ENCODE results near the gene NLRP8. TPM values are rescaled to one million over a fixed set of nuclear protein-coding genes. Genes with fewer than 3 reads are reported as not detected.
"Not testable (repeated sequence)": the region's sequence is repeated elsewhere in the genome, so short reads cannot be mapped to it uniquely, and the experiment has no call there.

The NLRP8 gene
- polyA plus RNA-seq, 4 donors, result not detected

GRCh38 chr19:55940306-55940705 lies 7.3 kb upstream of the NLRP8 start:
- no peak for FAIRE-seq
- no peak for DNase-seq
- Histone ChIP-seq H3K4me1 (ENCODE audit: control insufficient read depth in 3 of 3, insufficient read depth in 2 of 3, low read depth in 1 of 3, low read length in 2 of 3) (no peaks in the 10 kb centered on the region), H3K9me3 (ENCODE audit: control insufficient read depth in 2 of 2, insufficient read depth in 1 of 2, low read depth in 1 of 2, low read length in 1 of 2) (peaks cover 2 to 13% of the 10 kb centered on the region in 2 donors), H3K36me3 (ENCODE audit: control insufficient read depth in 3 of 3, insufficient read depth in 2 of 3, low read depth in 1 of 3, low read length in 3 of 3) (no peaks in the 10 kb centered on the region), H3K27me3 (ENCODE audit: control insufficient read depth in 3 of 3, insufficient read depth in 3 of 3, low read length in 3 of 3) (no peaks in the 10 kb centered on the region), H3K4me3 (ENCODE audit: low read depth in 1 of 3, low read length in 3 of 3) (no peak overlapping the region), H3K27ac (ENCODE audit: low read depth in 1 of 3, low read length in 2 of 3) (no peak overlapping the region)
- WGBS, 3 donors, result 89 to 92% (median 90%) methylated on average over 11 of the region's 11 CpGs

GRCh38 chr19:55950566-55950965 lies 2.9 kb downstream of the NLRP8 start:
- not testable (repeated sequence) for DNase-seq; H3K27me3 ChIP-seq (ENCODE audit: control insufficient read depth in 3 of 3, insufficient read depth in 3 of 3, low read length in 3 of 3); H3K36me3 ChIP-seq (ENCODE audit: control insufficient read depth in 3 of 3, insufficient read depth in 2 of 3, low read depth in 1 of 3, low read length in 3 of 3); H3K4me1 ChIP-seq (ENCODE audit: control insufficient read depth in 3 of 3, insufficient read depth in 2 of 3, low read depth in 1 of 3, low read length in 2 of 3); H3K4me3 ChIP-seq (ENCODE audit: low read depth in 1 of 3, low read length in 3 of 3); FAIRE-seq; H3K27ac ChIP-seq (ENCODE audit: low read depth in 1 of 3, low read length in 2 of 3)
- 89 to 93% (median 91%) methylated on average over 19 of the region's 19 CpGs for WGBS, 3 donors
- peaks cover 0 to 25% of the 10 kb centered on the region in 2 donors for H3K9me3 ChIP-seq (ENCODE audit: control insufficient read depth in 2 of 2, insufficient read depth in 1 of 2, low read depth in 1 of 2, low read length in 1 of 2)

GRCh38 chr19:55956431-55956830 lies 8.8 kb downstream of the NLRP8 start:
- Histone ChIP-seq H3K27me3 (ENCODE audit: control insufficient read depth in 3 of 3, insufficient read depth in 3 of 3, low read length in 3 of 3) (no peaks in the 10 kb centered on the region), H3K36me3 (ENCODE audit: control insufficient read depth in 3 of 3, insufficient read depth in 2 of 3, low read depth in 1 of 3, low read length in 3 of 3) (no peaks in the 10 kb centered on the region), H3K9me3 (ENCODE audit: control insufficient read depth in 2 of 2, insufficient read depth in 1 of 2, low read depth in 1 of 2, low read length in 1 of 2) (peaks cover 0 to 29% of the 10 kb centered on the region in 2 donors), H3K4me1 (ENCODE audit: control insufficient read depth in 3 of 3, insufficient read depth in 2 of 3, low read depth in 1 of 3, low read length in 2 of 3) (no peaks in the 10 kb centered on the region), H3K27ac (ENCODE audit: low read depth in 1 of 3, low read length in 2 of 3) (no peak overlapping the region), H3K4me3 (ENCODE audit: low read depth in 1 of 3, low read length in 3 of 3) (no peak overlapping the region)
- no peak for FAIRE-seq
- 65 to 87% (median 74%) methylated on average over 7 of the region's 7 CpGs for WGBS, 3 donors
- no peak for DNase-seq

- DNase-seq, result no peak
- Histone ChIP-seq H3K4me1 (ENCODE audit: control insufficient read depth in 3 of 3, insufficient read depth in 2 of 3, low read depth in 1 of 3, low read length in 2 of 3) (no peaks in the 10 kb centered on the region), H3K9me3 (ENCODE audit: control insufficient read depth in 2 of 2, insufficient read depth in 1 of 2, low read depth in 1 of 2, low read length in 1 of 2) (peaks cover 0 to 28% of the 10 kb centered on the region in 2 donors), H3K4me3 (ENCODE audit: low read depth in 1 of 3, low read length in 3 of 3) (no peak overlapping the region), H3K36me3 (ENCODE audit: control insufficient read depth in 3 of 3, insufficient read depth in 2 of 3, low read depth in 1 of 3, low read length in 3 of 3) (no peaks in the 10 kb centered on the region), H3K27ac (ENCODE audit: low read depth in 1 of 3, low read length in 2 of 3) (no peak overlapping the region), H3K27me3 (ENCODE audit: control insufficient read depth in 3 of 3, insufficient read depth in 3 of 3, low read length in 3 of 3) (no peaks in the 10 kb centered on the region)
- WGBS, 3 donors, result 58 to 69% (median 69%) methylated on average over 4 of the region's 4 CpGs
- no peak for FAIRE-seq
Measured at GRCh38 chr19:55958356-55958755, 10.7 kb downstream of the NLRP8 start.

GRCh38 chr19:55959996-55960675 lies 12.5 kb downstream of the NLRP8 start:
- FAIRE-seq (no peak), DNase-seq (no peak)
- Histone ChIP-seq H3K36me3 (ENCODE audit: control insufficient read depth in 3 of 3, insufficient read depth in 2 of 3, low read depth in 1 of 3, low read length in 3 of 3) (no peaks in the 10 kb centered on the region), H3K27ac (ENCODE audit: low read depth in 1 of 3, low read length in 2 of 3) (no peak overlapping the region), H3K27me3 (ENCODE audit: control insufficient read depth in 3 of 3, insufficient read depth in 3 of 3, low read length in 3 of 3) (no peaks in the 10 kb centered on the region), H3K4me3 (ENCODE audit: low read depth in 1 of 3, low read length in 3 of 3) (no peak overlapping the region), H3K4me1 (ENCODE audit: control insufficient read depth in 3 of 3, insufficient read depth in 2 of 3, low read depth in 1 of 3, low read length in 2 of 3) (no peaks in the 10 kb centered on the region), H3K9me3 (ENCODE audit: control insufficient read depth in 2 of 2, insufficient read depth in 1 of 2, low read depth in 1 of 2, low read length in 1 of 2) (peaks cover 0 to 24% of the 10 kb centered on the region in 2 donors)
- 76 to 84% (median 82%) methylated on average over 6 of the region's 6 CpGs for WGBS, 3 donors

GRCh38 chr19:55962186-55962585 lies 14.6 kb downstream of the NLRP8 start:
- FAIRE-seq, result no peak
- WGBS, 3 donors, result 90 to 92% (median 90%) methylated on average over 10 of the region's 10 CpGs

GRCh38 chr19:55973982-55974381 lies 26.4 kb downstream of the NLRP8 start:
- Histone ChIP-seq H3K4me3 (ENCODE audit: low read depth in 1 of 3, low read length in 3 of 3) (no peak overlapping the region), H3K9me3 (ENCODE audit: control insufficient read depth in 2 of 2, insufficient read depth in 1 of 2, low read depth in 1 of 2, low read length in 1 of 2) (peaks cover 0 to 13% of the 10 kb centered on the region in 2 donors), H3K27me3 (ENCODE audit: control insufficient read depth in 3 of 3, insufficient read depth in 3 of 3, low read length in 3 of 3) (no peaks in the 10 kb centered on the region), H3K36me3 (ENCODE audit: control insufficient read depth in 3 of 3, insufficient read depth in 2 of 3, low read depth in 1 of 3, low read length in 3 of 3) (no peaks in the 10 kb centered on the region), H3K27ac (ENCODE audit: low read depth in 1 of 3, low read length in 2 of 3) (no peak overlapping the region), H3K4me1 (ENCODE audit: control insufficient read depth in 3 of 3, insufficient read depth in 2 of 3, low read depth in 1 of 3, low read length in 2 of 3) (no peaks in the 10 kb centered on the region)
- 24 to 40% (median 35%) methylated on average over 3 of the region's 3 CpGs for WGBS, 3 donors
- no peak for DNase-seq
- FAIRE-seq, result no peak

More at GRCh38 chr19:55962186-55962585, 14.6 kb downstream of the NLRP8 start:
- H3K36me3 ChIP-seq (ENCODE audit: control insufficient read depth in 3 of 3, insufficient read depth in 2 of 3, low read depth in 1 of 3, low read length in 3 of 3), result no peaks in the 10 kb centered on the region
- no peaks in the 10 kb centered on the region for H3K27me3 ChIP-seq (ENCODE audit: control insufficient read depth in 3 of 3, insufficient read depth in 3 of 3, low read length in 3 of 3)
- DNase-seq, result no peak
- no peak overlapping the region for H3K27ac ChIP-seq (ENCODE audit: low read depth in 1 of 3, low read length in 2 of 3)
- no peaks in the 10 kb centered on the region for H3K4me1 ChIP-seq (ENCODE audit: control insufficient read depth in 3 of 3, insufficient read depth in 2 of 3, low read depth in 1 of 3, low read length in 2 of 3)
- H3K9me3 ChIP-seq (ENCODE audit: control insufficient read depth in 2 of 2, insufficient read depth in 1 of 2, low read depth in 1 of 2, low read length in 1 of 2), result peaks cover 0 to 14% of the 10 kb centered on the region in 2 donors
- no peak overlapping the region for H3K4me3 ChIP-seq (ENCODE audit: low read depth in 1 of 3, low read length in 3 of 3)

- no peak for FAIRE-seq
- no peaks in the 10 kb centered on the region for H3K27me3 ChIP-seq (ENCODE audit: control insufficient read depth in 3 of 3, insufficient read depth in 3 of 3, low read length in 3 of 3)
- no peak overlapping the region for H3K4me3 ChIP-seq (ENCODE audit: low read depth in 1 of 3, low read length in 3 of 3)
- no peak overlapping the region for H3K27ac ChIP-seq (ENCODE audit: low read depth in 1 of 3, low read length in 2 of 3)
- peaks cover 0 to 11% of the 10 kb centered on the region in 2 donors for H3K9me3 ChIP-seq (ENCODE audit: control insufficient read depth in 2 of 2, insufficient read depth in 1 of 2, low read depth in 1 of 2, low read length in 1 of 2)
- DNase-seq, result no peak
- H3K4me1 ChIP-seq (ENCODE audit: control insufficient read depth in 3 of 3, insufficient read depth in 2 of 3, low read depth in 1 of 3, low read length in 2 of 3), result no peaks in the 10 kb centered on the region
- H3K36me3 ChIP-seq (ENCODE audit: control insufficient read depth in 3 of 3, insufficient read depth in 2 of 3, low read depth in 1 of 3, low read length in 3 of 3), result no peaks in the 10 kb centered on the region
- 68 to 80% (median 76%) methylated on average over 9 of the region's 9 CpGs for WGBS, 3 donors
Measured at GRCh38 chr19:55980415-55980814, 32.8 kb downstream of the NLRP8 start.

- no peaks in the 10 kb centered on the region for H3K27me3 ChIP-seq (ENCODE audit: control insufficient read depth in 3 of 3, insufficient read depth in 3 of 3, low read length in 3 of 3)
- FAIRE-seq (no peak), DNase-seq (no peak)
- H3K9me3 ChIP-seq (ENCODE audit: control insufficient read depth in 2 of 2, insufficient read depth in 1 of 2, low read depth in 1 of 2, low read length in 1 of 2), result peaks cover 0 to 11% of the 10 kb centered on the region in 2 donors
- no peaks in the 10 kb centered on the region for H3K36me3 ChIP-seq (ENCODE audit: control insufficient read depth in 3 of 3, insufficient read depth in 2 of 3, low read depth in 1 of 3, low read length in 3 of 3)
- no peaks in the 10 kb centered on the region for H3K4me1 ChIP-seq (ENCODE audit: control insufficient read depth in 3 of 3, insufficient read depth in 2 of 3, low read depth in 1 of 3, low read length in 2 of 3)
- H3K4me3 ChIP-seq (ENCODE audit: low read depth in 1 of 3, low read length in 3 of 3), result no peak overlapping the region
- 56 to 82% (median 64%) methylated on average over 1 of the region's 1 CpG for WGBS, 3 donors
- no peak overlapping the region for H3K27ac ChIP-seq (ENCODE audit: low read depth in 1 of 3, low read length in 2 of 3)
Measured at GRCh38 chr19:55985254-55985653, 37.6 kb downstream of the NLRP8 start.
